HG02763 (cell line): ENCODE results near the gene OVAAL.

Experiments
- ATAC-seq: cut with Tn5 transposase; IDR thresholded peaks from one replicate; pipeline ENCODE4 v1.9.1; 2021; ENCODE audit warnings: mild to moderate bottlenecking, moderate library complexity; ENCODE audit not compliant: unreplicated experiment

The OVAAL gene

GRCh38 chr1:180558664-180559063 lies at the start of gene OVAAL:
OVAAL (plus strand) TSS chr1:180558964.
- no peak for ATAC-seq

DNA sequence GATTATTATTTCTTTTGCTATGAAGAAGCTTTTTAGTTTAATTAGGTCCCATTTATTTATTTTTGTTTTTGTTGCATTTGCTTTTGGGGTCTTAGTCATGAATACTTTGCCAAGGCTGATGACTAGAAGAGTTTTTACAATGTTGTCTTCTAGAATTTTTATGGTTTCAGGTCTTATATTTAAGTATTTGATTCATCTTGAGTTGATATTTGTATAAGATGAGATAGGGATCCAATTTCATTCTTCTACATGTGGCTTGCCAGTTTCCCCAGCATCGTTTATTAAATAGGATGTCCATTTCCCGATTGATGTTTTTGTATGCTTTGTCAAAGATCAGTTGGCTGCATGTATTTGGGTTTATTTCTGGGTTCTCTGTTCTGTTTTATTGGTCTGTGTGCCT lies 47.9 kb upstream of the OVAAL start:
- ATAC-seq: no peak

DNA sequence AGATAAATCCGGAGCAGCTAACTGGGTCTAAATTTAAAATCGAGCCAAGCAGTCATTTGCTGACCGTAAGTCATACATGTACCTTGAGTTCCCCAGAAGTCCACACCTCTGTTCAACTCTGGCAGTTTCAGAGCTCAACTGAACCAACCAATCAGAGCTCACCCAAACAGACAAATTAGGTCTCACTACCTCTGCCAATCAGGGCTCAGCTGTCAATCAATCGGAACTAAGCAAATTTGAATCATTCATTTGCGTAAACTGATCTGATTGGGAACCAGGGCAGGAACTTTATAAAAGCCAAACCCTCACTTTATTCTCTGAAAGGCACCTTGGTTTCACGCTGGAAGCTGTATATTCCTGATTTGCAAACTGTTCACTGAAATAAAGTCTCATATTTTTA lies 45.2 kb upstream of the OVAAL start:
- ATAC-seq: no peak

- no peak for ATAC-seq
These were observed 43.4 kb upstream of the OVAAL start for GRCh38 chr1:180515364-180515763.

- peak; percentile 86 for ATAC-seq
These were observed 42.8 kb upstream of the OVAAL start for GRCh38 chr1:180515857-180516388.

- no peak for ATAC-seq
These were observed 38.9 kb upstream of the OVAAL start for GRCh38 chr1:180519846-180520245.

GRCh38 chr1:180521474-180522212 lies 37.1 kb upstream of the OVAAL start:
- no peak for ATAC-seq

GRCh38 chr1:180522213-180522515 lies 36.6 kb upstream of the OVAAL start:
- ATAC-seq: no peak

GRCh38 chr1:180524160-180524914 lies 34.4 kb upstream of the OVAAL start:
- ATAC-seq: no peak

GRCh38 chr1:180524915-180525714 lies 33.6 kb upstream of the OVAAL start:
- ATAC-seq: no peak

DNA sequence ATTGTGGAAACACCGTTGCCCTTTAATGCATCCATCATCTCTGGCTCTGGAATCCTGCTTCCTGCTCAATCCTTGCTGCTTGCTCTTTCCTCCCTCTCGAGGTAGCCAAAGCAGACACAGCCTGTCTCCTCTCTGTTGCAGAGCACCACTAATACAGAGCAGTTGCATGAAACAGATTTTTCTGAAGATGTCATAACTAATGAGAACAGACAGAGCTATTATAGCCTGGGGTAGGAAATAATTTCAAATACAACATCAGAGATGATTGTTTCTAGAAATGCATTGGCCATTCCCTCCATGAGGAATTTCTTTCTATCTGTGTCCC lies 33.1 kb upstream of the OVAAL start:
- ATAC-seq: no peak

DNA sequence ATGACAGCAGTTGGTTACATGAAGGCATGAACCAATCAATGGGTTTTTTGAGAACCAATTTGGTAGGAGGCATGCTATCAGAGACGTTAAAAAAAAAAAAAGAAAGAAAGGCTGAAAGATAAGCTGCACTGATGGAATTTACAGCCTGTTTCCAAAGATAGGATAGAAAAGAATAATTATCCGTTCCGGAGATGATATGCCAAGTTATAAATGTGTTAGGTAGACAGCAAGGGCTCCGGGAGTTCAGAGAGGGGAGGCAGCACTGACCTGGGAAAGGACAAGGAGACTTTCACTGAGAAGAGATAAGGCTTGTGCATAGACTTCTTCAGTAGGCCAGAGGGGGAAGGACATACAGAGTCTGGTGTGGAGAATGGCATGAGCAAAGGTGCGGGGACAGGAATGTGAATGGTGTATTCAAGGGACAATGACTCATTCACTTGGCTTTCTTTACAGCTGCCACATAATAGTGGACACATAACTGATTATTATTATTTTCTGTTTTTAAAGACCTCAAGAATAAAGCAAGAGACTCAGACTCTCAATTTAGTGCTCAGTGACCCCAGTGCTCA lies 31.6 kb upstream of the OVAAL start:
- ATAC-seq: no peak

GRCh38 chr1:180528868-180529470 lies 29.8 kb upstream of the OVAAL start:
- no peak for ATAC-seq

DNA sequence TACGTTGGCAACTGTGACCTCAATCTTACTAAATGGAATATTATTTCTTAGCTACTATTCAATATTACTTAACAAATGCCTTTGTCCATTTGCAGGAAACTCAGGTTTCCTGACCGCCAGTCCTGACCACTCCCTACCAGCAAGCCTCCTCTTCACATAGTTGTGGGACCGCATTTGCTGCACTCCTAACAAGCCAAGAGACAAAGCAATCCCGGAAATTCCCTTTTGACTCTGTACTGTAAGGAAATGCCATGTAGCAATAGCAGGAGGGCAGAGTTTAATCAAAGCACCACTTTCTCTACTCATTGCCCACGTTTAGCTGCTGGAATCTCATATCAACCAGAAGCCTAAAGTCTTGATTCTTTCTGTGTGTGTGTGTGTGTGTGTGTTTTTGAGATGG lies 28.3 kb upstream of the OVAAL start:
- ATAC-seq: no peak

DNA sequence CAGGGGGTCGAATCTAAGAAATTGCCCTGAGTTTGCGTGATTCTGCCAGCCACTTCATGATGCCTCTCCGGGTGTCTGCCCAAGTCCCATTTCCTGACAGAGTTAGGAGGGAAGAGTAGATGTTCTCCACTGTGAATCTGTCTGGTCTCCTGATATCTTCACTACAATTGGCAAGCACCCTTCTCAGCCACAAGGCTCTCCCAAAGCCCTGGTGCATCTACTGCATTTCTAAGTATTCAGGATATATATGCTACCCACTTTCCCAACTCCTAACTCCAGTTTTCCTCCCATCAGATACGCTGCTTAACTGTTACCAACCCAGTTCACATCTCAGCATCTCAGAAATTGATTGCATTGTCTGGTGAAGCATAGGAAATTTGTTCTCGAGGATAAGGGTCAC lies 25.9 kb upstream of the OVAAL start:
- no peak for ATAC-seq

GRCh38 chr1:180533266-180533987 lies 25.3 kb upstream of the OVAAL start:
- ATAC-seq: peak; percentile 56

DNA sequence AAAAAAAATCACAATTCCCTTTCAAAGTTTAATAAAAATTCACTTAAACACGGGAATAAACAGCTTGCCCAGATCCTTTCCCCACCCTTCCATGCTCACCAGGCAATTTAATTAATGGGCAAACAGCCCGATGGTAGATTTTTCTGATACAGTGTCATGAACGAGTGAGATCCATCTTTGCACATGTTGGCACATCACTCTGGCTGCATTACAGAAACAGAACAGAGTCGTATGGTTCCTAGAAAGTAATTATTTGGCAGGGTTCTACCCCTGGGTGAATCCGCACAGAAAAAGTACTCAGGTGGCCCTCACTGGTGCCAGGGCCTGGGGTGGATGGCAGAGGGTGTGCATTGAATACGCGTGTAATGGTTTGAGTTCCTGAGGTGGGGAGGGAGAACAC lies 24.6 kb upstream of the OVAAL start:
- ATAC-seq: no peak

- ATAC-seq: no peak
These were observed 23.3 kb upstream of the OVAAL start for GRCh38 chr1:180535418-180535999.

- ATAC-seq: no peak
These were observed 21.9 kb upstream of the OVAAL start for GRCh38 chr1:180536821-180537372.

DNA sequence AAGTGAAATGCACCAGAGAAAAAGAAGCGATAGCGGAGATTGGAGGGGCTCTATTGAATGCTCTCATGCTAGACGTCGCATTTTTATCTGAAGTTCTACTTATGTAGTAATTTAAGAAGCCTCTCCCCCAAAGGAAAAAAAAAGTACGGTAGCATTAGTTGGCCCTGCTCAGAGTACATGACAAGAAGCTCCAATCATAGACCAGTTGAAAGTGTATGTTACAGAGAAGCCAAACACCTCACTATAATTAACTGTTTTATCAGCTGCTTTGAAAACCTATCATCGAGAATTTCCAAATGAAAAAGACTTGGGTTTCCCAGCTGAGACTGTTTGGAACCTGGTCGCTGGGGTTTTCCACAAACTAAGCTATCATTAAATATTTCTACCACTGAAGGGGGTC lies 19.6 kb upstream of the OVAAL start:
- ATAC-seq: no peak
